Prostate gland (tissue), 2 donors: ENCODE data around the gene ADGRL2.

Experiments
- CTCF ChIP-seq, 4 experiments: fragments of 200-600 bp in 2 of 4; fragments of 450-650 bp in 2 of 4; sonication (generic) in 2 of 4; IDR thresholded peaks; 1 replicate in 3 of 4; 2 replicates in 1 of 4; pipeline ENCODE4 v1.5.1; 2016 to 2019; ENCODE audit warnings: antibody characterized with exemption in 4 of 4, mild to moderate bottlenecking in 2 of 4, moderate library complexity in 2 of 4
- POLR2A ChIP-seq: fragments of 450-650 bp; IDR thresholded peaks from one replicate; pipeline ENCODE4 v1.6.1; 2016; ENCODE audit warnings: antibody characterized with exemption, mild to moderate bottlenecking
- POLR2AphosphoS5 ChIP-seq: sonication (generic); formaldehyde crosslinking; IDR thresholded peaks from one replicate; pipeline ENCODE4 v1.6.1; 2017; ENCODE audit warnings: antibody characterized with exemption

DNA sequence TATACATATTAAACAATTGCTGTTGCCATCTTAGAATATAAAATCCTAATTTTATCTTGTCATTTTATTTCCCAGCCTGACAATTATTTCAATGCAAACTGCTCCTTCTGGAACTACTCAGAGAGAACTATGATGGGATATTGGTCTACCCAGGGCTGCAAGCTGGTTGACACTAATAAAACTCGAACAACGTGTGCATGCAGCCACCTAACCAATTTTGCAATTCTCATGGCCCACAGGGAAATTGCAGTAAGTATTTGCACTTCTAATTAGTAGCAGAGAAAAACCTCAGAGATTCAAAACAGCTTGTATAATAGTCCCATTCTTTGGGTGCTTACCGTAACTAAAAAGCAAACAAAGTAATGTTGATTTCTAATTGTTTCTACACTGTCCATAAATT lies 167.2 kb downstream of the ADGRL2 start:
- TF ChIP-seq CTCF (IDR thresholded peaks at IDR 0.05), result no peak
- TF ChIP-seq POLR2A, result no peak
- TF ChIP-seq POLR2AphosphoS5, result no peak
